ENCODE results near the gene OR1A1. TPM values are rescaled to one million over a fixed set of nuclear protein-coding genes. Genes with fewer than 3 reads are reported as not detected.
A peak's percentile ranks its signal among the peaks of the same experiment; 100 is the strongest.

The OR1A1 gene
- total RNA-seq, 1 experiment from 2014 or later = not detected

- no peak for TF ChIP-seq ARID4B (CRISPR knock-in tag; IDR thresholded peaks at IDR 0.05; ENCODE audit: borderline replicate concordance)
- no peak for TF ChIP-seq ZNF671 (CRISPR knock-in tag; IDR thresholded peaks at IDR 0.05)
- no peak for TF ChIP-seq TP53 (CRISPR knock-in tag; IDR thresholded peaks at IDR 0.05)
- no peak for TF ChIP-seq E2F4 (CRISPR knock-in tag; IDR thresholded peaks at IDR 0.05; ENCODE audit: borderline replicate concordance, low read depth)
- no peak for TF ChIP-seq GTF2I (CRISPR knock-in tag; conservative IDR thresholded peaks at IDR 0.05)
These were observed 49.1 kb downstream of the OR1A1 start (continued) for GRCh38 chr17:3256575-3256974.

- TF ChIP-seq ZNF425 (CRISPR knock-in tag; conservative IDR thresholded peaks at IDR 0.05) (no peak), ZNF219 (CRISPR knock-in tag; IDR thresholded peaks at IDR 0.05; ENCODE audit: borderline replicate concordance) (no peak), ZNF281 (CRISPR knock-in tag; IDR thresholded peaks at IDR 0.05) (no peak), AFF4 (CRISPR knock-in tag; IDR thresholded peaks at IDR 0.05; ENCODE audit: borderline replicate concordance) (no peak), TEAD4 (CRISPR knock-in tag; IDR thresholded peaks at IDR 0.05) (no peak), ZNF512 (CRISPR knock-in tag; IDR thresholded peaks at IDR 0.05; ENCODE audit: borderline replicate concordance) (peak; percentile 61; the same call in 1 of the 2 replicates), USF1 (CRISPR knock-in tag; IDR thresholded peaks at IDR 0.05) (no peak), TP53 (CRISPR knock-in tag; IDR thresholded peaks at IDR 0.05) (no peak)
- ChIA-PET CTCF (no interaction called here), POLR2A (no interaction called here)
- peaks cover 22% of the 10 kb centered on the region for H3K9me3 Mint-ChIP-seq
- H3K36me3 Mint-ChIP-seq = peaks cover 6% of the 10 kb centered on the region
- peaks cover 5% of the 10 kb centered on the region for H3K27me3 Mint-ChIP-seq (ENCODE audit: low read depth)
- H3K4me3 Mint-ChIP-seq = no peak overlapping the region
- no peak for DNase-seq (ENCODE audit: low spot score)
- H3K4me1 Mint-ChIP-seq = peaks cover 8% of the 10 kb centered on the region
- no peak overlapping the region for H3K27ac Mint-ChIP-seq
- ATAC-seq = no peak
These were observed 52.7 kb downstream of the OR1A1 start for GRCh38 chr17:3260163-3260562.

All from WTC11 (cell line).